DLD1 (cell line): ENCODE data around the gene MTRF1L.

Experiments used
- in situ Hi-C: cut with HindIII; loops from 2 replicates; pipeline ENCODE4 v1.10.0; 2017; ENCODE audit warnings: low sequenced_read_pairs

The MTRF1L gene

GRCh38 chr6:153002613-153003365, at the start of gene MTRF1L:
Gene MTRF1L, minus strand, starts transcription at chr6:153002709. Its CDS starts 24 bp downstream, at chr6:153002685.
- in situ Hi-C loops, result no loop called here

GRCh38 chr6:153051801-153052200, 49.3 kb upstream of the MTRF1L start:
- in situ Hi-C loops, result no loop called here

- in situ Hi-C loops, result no loop called here
Measured at GRCh38 chr6:153048631-153049030, 46.1 kb upstream of the MTRF1L start.

- in situ Hi-C loops, result no loop called here
Measured at GRCh38 chr6:153047386-153047785, 44.9 kb upstream of the MTRF1L start.

GRCh38 chr6:153045271-153045670, 42.8 kb upstream of the MTRF1L start:
- in situ Hi-C loops, result no loop called here

- in situ Hi-C loops, result no loop called here
Measured at GRCh38 chr6:153044295-153044694, 41.8 kb upstream of the MTRF1L start.

- in situ Hi-C loops, result no loop called here
Measured at GRCh38 chr6:153043719-153044118, 41.2 kb upstream of the MTRF1L start.

- in situ Hi-C loops, result no loop called here
Measured at GRCh38 chr6:153038378-153039057, 36.0 kb upstream of the MTRF1L start.

- in situ Hi-C loops, result no loop called here
Measured at GRCh38 chr6:153034139-153034538, 31.6 kb upstream of the MTRF1L start.

- in situ Hi-C loops, result no loop called here
Measured at GRCh38 chr6:153032255-153032882, 29.9 kb upstream of the MTRF1L start.

GRCh38 chr6:153031335-153031955, 28.9 kb upstream of the MTRF1L start:
- in situ Hi-C loops, result no loop called here

- in situ Hi-C loops, result no loop called here
Measured at GRCh38 chr6:153028963-153029362, 26.5 kb upstream of the MTRF1L start.

GRCh38 chr6:153028286-153028685, 25.8 kb upstream of the MTRF1L start:
- in situ Hi-C loops, result no loop called here

GRCh38 chr6:153027480-153027879, 25.0 kb upstream of the MTRF1L start:
- in situ Hi-C loops, result no loop called here

GRCh38 chr6:153024709-153025017, 22.2 kb upstream of the MTRF1L start:
- in situ Hi-C loops, result no loop called here

GRCh38 chr6:153023977-153024708, 21.6 kb upstream of the MTRF1L start:
- in situ Hi-C loops, result no loop called here

GRCh38 chr6:153018355-153018754, 15.8 kb upstream of the MTRF1L start:
- in situ Hi-C loops, result no loop called here

GRCh38 chr6:153016846-153017245, 14.3 kb upstream of the MTRF1L start:
- in situ Hi-C loops, result no loop called here

- in situ Hi-C loops, result no loop called here
Measured at GRCh38 chr6:153015094-153015640, 12.7 kb upstream of the MTRF1L start.

GRCh38 chr6:153013438-153013837, 10.9 kb upstream of the MTRF1L start:
- in situ Hi-C loops, result no loop called here

GRCh38 chr6:153012856-153013255, 10.3 kb upstream of the MTRF1L start:
- in situ Hi-C loops, result no loop called here
